NCI-H345 (cell line): ENCODE data around the gene CYP4A22.
"Not testable (repeated sequence)": the region's sequence is repeated elsewhere in the genome, so short reads cannot be mapped to it uniquely, and the experiment has no call there.

Source experiments
- DNase-seq: peaks from one replicate; lab custom pipeline; 2025; lab: John Stamatoyannopoulos, UW

The CYP4A22 gene

DNA sequence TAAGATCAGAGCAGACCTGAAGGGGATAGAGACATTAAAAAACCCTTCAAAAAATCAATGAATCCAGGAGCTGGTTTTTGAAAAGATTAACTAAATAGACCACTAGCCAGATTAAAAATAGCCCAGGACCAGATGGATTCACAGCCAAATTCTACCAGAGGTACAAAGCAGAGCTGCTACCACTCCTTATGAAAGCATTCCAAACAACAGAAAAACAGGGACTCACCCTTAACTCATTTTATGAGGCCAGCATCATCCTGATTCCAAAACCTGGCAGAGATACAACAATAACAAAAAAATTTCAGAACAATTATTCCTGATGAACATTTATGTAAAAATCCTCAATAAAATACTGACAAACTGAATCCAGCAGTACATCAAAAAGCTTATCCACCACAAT, 19.2 kb downstream of the CYP4A22 start:
- not testable (repeated sequence) for DNase-seq

DNA sequence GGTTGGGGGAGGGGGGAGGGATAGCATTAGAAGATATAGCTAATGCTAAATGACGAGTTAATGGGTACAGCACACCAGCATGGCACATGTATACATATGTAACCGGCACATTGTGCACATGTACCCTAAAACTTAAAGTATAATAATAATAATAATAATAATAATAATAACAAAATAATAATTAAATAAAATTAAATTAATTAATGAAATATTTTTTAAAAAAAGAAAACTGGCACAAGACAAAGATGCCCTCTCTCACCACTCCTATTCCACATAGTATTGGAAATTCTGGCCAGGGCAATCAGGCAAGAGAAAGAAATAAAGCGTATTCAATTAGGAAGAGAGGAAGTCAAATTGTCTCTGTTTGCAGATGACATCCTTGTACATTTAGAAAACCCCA, 20.7 kb downstream of the CYP4A22 start:
- DNase-seq = not testable (repeated sequence)

DNA sequence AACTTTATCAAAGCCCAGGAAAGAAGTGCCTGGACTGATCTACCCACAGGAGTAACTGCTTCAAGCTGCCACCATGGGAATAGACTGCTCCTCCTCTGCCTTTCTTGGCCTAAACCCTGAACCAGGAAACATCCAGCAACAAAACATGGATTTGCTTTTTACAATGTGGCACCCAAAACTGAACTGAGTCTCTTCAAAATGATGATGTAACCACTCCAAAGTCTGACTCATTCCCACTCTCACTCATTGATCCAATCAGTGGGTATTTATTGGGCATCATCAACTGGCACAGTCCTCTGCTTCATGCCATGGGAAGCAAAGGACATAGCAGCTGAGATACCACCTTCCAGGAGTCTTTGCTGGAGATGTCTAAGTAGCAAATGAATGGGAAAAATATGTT, 23.5 kb downstream of the CYP4A22 start:
- no peak for DNase-seq

DNA sequence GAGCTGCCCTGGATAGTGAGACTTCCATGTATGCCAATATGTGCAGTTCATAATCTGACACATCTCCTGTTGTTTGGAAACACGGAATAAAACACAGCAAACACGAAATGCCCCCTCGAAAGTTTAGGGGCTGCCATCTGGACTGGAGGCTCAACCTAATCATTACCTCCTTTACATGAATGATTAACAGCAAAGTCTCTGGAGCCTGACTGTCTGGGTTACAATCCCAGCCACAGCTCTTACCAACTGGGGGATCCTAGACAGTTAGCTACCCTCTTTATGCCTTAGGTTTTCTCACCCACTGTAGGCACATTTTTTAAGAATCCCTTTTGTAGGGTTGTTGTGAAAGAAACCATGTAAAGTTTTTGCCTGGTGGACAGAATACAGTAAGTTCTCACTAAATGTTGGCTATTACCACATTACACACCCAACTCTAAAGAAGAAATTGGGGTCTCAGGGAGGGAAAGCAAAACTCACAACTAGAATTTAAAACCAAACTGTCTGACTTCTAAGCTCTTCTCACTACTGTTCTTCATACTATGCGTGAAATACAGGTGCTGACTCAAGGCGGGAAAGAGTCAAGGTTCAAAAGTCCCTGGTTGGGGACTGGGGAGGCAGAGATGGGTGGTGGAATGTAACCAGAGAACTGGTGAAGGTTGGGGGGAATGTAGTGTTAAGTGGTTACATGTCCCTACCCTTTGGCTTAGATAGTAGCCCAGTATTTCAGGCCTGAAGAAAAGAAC, 24.2 kb downstream of the CYP4A22 start:
- no peak for DNase-seq

DNA sequence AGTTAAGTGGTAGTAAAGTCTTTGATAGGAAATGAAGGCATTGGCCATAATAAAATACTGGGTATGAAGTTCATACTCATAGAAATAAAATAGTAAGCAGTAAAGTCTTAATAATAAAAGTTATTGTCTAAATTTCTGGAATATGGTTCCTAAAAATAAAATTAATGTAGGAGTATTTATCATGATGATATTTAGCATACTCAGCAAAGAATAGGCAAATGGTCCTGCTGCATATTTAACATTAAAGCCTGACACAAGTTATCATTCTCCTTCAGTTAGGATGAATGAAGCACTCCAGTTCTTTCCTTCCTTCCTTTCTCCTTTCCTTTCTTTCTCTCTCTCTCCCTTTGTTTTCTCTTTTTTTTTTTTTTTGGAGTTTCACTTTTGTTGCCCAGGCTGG, 27.3 kb downstream of the CYP4A22 start:
- no peak for DNase-seq

DNA sequence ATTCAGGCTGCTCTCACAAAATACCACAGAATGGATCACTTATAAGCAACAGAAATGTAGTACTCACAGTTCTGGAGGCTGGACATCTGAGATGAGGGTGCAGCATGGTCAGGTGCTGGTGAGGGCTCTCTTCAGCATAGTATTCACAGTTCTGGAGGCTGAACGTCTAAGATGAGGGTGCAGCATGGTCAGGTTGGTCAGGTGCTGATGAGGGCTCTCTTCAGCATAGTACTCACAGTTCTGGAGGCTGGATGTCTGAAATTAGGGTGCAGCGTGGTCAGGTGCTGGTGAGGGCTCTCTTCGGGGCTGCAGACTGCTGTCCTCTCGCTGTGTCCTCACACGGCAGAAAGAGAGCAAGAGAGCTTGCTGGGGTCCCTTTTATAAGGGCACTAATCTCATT, 35.5 kb downstream of the CYP4A22 start:
- no peak for DNase-seq

DNA sequence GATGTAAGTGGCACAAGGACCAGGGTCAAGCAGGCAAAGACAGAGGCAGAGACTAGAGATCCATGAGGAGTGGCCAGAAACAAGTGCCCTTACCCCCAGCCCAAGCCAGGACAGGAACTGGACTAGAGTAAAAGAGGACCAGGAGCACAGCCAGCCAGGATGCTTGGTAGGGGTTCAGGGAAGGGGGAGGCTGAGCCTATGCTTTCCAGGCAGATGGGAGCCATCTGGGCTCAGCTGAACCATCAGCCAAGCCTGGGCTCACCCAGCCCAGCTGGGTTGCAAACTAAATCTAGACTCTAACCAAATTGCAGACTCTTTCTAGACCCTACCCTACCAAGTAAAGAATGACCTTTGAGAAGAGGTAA, 37.4 kb downstream of the CYP4A22 start:
- DNase-seq = no peak

DNA sequence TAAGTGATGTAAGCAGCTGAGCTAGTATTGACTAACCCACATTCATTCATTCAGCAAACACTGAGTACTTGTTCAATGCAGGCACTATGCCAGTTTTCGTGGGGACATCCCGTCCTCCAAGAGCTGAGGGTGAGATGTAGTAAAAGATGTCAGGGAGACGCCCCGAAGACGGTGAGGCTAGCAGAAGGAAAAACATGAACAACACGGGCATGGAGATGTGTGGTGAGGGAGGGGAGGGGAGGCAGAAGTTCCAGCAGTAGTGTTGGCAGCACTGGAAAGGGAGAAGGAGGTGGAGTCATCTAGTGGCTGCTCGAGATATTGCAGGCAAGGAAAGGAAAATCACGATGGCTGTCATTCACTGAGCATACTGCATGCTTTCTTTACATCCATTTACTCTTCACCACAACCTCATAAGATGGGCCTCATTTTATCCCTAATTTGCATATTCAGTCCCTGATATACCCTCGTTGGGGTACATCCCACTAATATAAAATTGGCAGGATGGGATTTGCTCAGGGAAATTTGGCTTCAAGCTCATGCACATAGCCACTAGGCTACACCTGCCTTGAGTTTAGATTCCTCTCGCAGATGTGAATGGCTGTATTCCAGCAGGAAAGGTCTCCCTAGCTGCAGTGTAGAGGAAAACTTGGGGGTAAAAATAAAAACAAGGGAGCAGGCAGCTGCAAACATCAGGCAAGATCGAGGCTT, 38.1 kb downstream of the CYP4A22 start:
- DNase-seq = peak; percentile 72

DNA sequence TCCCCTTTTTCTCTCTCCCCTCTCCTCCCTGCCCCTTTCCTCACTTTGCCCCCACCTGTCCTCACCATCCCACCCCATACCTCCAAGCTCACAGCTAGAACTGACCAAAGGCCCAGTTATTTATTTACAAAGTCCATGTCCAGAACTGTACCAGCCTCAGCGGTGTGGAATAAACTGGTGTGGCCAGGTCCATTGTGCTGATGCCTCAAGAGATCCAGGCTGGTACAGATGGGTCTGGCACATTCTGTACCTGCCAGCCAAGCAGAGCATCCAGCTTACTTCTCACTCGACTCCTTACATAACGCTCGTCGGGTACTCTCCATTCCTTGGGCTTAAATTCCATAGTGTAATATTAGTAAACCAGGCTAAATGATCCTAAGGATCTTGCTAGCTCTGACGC, 40.8 kb downstream of the CYP4A22 start:
- DNase-seq = no peak

DNA sequence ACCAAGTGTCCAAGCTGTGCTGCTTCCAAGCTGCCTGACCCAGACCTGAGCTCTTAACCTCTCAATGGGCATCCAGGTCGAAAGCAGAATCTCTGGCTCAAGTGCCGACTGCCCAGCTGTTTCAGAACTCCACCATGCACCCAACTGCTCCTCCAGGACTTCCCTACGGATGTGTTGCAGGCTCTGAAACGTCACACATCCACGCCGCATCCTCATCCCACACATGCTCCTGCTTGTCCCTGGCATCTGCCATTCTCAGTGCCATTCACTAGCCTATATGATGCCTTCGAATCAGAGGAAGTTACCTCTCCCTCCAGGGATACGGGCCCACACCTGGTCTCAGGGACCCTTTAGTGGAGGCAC, 41.4 kb downstream of the CYP4A22 start:
- no peak for DNase-seq

DNA sequence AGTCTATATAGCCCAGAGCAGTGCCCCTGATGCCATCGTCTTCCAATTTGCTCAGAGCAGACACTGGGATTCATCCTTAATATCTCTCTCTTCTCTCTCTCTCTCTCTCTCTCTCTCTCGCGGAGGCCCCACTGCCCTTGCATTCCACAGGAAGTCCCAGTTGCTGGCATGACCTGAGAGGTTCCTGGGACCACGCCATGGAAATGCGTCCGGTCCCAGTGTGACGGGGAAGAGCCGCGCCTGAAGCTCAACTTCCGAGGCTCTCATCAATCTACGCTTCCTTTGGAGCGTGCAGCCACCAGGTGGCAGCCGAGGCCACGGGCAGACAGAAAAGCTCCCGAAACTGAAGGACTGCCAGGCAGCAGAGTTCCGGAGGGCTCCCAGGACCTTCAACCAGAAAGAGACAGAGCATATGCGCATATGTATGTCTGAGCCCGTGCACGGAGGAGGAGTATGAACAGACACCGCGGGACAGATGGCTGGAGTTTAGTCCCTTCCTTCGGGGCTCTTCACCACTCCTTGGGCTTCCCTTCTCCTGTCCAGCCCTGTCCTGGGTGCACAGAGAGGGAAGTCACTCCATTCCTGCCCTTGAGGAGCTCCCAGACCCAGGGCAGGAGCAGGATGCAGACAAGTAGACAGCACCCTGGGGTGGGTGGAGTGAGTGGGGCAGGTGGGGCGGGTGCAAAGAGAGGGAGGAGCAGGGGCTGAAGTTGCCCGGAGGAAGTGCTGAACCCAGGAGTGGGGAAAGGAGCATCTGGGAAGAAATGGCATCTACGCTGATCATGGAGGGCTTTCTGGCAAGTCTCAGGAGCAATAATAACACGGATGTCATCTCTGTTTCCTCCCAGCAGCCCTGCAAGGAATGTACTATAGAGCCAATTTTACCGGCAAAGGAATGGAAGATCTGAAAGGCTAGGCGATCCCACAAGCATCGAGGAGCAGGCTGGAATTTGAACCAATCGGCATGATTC, 42.1 kb downstream of the CYP4A22 start:
- DNase-seq = peak; percentile 90

DNA sequence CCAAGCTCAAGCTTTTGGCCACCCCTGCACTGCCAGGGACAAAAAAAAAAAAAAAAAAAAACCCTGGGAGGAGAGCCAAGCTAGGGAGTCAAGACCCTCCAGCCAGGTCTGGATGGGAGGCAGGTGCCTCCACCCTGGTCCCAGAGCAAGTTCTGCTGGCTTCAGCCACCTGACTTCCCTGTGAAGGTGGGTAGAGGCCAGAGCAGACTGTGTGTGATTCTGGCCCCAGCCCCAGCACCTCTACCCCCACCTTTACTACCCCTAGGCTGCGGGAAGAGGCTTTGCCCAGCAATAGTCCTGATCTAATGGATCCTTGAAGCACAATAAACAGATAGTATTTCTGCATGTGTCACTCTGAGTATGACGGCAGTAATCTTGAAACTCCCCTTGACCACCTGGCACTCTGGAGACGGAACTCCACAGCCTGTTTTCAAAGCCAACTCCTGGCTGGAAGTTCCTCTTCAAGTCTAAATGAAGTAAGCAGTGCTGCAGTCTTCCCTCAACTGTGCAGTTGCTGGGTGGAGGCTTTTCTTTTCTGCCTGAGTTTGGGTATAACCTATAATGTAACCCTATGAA, 42.8 kb downstream of the CYP4A22 start:
- no peak for DNase-seq

DNA sequence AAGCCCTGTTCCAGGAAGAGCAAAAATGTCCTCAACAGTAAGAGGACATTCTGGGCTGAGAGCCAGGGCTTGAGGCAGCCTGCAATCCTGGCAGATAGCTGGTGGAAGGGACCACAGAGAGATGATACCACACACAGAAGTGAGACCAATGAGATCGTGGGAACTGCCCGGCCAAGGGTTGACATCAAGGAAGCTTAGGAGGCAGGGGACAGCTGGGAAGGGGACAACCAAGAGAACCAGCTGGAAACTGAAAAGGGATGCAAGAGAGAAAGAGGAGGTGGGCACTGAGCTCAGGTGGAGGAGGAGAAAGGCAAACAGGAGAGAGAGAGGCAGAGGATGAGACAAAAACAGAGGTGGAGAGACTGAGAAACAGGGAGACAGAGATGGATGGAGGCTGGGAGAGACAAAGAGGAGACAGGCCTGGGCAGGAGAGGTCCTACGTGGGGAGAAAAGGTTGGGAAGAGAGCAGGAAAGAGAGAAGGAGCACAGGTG, 43.4 kb downstream of the CYP4A22 start:
- DNase-seq = peak; percentile 4

DNA sequence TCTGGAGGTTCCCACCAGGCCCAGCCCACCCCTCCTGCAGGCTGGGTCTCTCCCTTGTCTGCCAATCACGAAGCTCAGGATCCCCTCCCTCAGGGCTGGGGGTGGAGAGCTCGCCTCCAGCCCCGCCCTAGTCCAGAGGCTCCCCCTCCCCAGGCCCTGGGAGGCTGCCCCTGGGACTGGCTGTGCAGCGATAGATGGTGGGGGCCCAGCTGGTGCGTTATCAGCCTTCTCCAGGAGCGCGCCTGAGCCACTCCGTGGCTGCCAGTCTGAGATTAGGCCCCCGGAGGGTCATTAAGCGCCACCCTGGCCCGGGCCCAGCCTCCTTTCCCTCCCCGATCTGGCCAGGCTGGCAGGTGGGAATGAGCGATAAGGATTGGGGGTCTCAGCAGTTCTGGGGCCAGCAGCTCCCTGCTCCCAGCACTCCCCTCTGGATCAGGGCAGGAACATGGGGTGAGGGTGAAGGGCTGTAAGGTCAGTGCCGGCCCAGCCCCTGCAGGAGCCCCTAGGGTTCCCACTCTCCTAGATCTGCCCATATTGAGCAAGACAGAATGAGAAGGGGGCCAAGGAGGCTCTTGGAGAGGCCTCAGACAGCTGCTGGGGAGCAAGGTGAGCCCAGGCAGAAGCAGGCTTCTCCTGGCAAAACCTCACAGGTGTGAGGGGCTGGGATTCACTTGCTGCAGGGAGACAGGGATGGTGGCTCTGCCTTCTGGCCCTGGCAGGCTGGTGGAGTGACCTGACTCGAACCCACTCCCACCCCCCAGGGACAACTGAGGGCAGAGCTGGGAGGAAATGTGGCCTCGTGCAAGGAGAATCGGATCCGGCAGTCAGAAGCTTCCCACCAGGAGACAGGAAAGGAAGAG, 44.1 kb downstream of the CYP4A22 start:
- no peak for DNase-seq

DNA sequence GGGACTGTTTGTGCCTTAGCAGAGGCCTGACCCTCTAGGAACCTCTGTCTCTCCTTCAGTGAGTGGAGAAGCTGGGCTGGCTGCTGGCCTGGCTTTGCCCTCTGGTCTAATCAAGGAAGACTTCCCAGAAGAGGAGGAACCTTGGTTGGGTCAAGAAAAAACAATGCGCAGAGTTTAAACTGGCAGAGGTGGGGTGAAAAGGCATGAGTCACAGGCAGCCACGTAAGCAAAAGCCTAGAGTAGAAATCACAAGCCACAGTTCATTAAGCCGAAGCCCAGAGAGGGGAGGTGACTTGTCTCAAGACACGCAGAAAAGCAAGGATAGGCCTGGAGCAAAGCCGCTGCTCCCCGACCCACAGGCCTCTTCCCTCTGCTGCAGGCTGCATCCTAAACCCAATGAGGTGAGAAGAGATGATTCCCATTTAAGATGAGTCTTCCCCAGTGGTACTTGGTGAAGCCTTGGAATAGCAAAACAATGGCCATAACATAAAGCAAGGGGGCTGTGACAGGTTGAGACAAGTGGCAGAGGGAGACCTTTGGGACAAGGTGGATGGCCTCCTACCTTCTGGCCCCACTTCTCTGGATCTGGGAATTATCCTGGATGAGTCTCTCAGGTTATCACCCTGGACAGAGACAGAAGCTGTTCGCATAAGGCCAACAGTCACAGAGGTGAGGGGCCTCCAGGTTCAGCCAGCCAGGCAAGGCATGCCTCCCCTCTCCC, 44.9 kb downstream of the CYP4A22 start:
- DNase-seq = no peak

DNA sequence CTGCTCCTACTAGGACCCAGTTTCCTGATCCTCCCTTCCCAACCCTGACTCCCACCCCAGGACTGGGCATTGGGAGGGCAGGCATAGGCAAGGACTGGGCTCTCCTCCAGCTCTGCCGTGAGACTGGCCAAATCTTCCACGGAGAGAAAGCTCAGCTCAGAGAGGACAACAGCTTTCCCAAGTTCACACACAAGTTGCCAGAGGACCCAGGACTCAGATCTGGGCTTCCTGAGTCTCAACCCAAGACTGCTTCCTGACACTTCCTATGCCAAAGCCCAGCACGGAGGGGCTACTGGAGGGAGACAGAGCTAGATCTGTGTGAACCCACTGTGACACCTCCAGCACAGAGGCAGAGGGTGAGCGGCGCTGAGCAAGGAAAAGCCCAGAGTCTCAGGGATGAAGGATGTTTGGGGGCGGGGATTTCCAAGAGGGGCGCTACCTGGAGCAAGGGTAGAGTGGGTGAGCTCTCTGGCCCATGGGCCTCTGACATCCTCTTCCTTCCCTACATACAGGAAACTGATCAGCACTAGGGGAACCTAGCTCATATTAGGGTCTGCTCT, 45.5 kb downstream of the CYP4A22 start:
- no peak for DNase-seq

DNA sequence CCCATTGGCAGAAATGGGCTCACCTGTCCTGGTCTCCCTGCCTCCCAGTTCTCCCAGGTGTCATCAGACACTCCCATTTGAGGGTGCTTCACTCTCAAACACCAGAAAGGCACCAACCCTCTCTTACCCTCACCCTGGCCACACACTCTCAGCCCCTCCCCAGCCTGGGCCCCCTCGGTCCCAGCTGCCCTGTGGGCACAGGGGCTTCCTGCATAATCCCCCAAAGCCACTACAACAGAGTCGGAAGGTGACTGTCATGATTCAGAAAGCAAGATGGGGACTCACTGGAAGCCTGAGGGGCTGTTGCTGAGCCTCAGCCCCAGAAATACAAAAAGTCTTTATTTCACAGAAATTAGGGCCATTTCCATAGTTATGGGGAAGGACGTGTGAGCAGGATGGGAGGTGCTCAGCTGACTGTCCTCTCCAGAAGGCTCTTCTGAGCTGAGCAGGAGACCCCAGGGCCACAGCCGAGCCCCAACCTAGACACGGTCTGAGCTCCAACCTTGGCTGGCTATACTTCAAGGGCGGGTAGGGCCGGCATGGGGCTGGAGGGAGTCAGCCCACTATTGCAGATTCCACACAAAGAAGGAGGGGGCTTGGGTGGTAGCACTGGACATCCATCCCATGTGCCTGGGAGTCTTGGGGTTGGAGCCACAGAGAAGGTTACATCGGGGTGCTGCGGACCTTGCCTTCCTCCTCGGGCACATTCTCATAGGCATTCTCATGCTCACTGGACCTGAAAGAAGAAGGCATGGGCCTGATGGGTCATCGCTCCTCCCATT, 46.3 kb downstream of the CYP4A22 start:
- no peak for DNase-seq

DNA sequence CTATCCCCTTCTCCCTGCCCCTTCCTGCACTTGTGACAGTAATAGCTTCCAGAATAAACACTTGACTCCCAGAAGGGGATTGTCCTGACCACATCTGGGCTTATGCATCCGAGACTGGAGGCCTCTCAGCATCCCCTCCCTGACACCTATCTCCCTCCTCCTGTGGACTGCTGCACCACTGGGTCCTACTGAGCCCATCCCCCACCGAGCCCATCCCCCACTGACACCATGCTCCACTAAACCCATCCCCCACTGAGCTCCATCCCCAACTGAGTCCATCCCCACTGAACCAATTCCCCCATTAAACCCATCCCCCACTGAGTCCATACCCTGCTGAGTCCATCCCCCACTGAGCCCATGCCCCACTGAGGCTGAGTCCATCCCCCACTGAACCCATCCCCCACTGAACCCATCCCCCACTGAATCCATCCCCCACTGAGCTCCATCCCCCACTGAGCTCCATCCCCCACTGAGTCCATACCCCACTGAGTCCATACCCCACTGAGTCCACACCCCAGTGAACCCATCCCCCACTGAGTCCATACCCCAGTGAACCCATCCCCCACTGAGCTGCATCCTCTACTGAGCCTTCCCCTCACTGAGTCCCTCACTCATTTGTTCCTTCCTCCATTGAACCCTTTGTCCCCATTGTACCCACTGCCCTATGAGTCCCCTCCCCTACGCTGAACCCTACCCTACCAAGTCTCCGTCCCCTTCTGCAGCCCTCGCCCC, 47.0 kb downstream of the CYP4A22 start:
- DNase-seq = no peak
